DOHH2 (cell line): ENCODE data around the gene BCORL1.

ENCODE experiments used
- H3F3A ChIP-seq: fragments of 200-600 bp; sonication (generic), shearing (Covaris generic); 2 replicates; pipeline ENCODE4 v1.6.0; 2016; ENCODE audit warnings: antibody characterized with exemption, mild to moderate bottlenecking; ENCODE audit not compliant: control insufficient read depth, insufficient read depth
- H3K27ac ChIP-seq: fragments of 200-600 bp; sonication (generic); 2 replicates; pipeline ENCODE4 v1.5.1; 2014; ENCODE audit warnings: low read depth, mild to moderate bottlenecking, low read length, moderate library complexity
- H3K27me3 ChIP-seq: fragments of 200-600 bp; sonication (generic); 2 replicates; pipeline ENCODE4 v1.6.1; 2014; ENCODE audit warnings: mild to moderate bottlenecking, low read length, mixed read lengths; ENCODE audit not compliant: control insufficient read depth
- H3K36me3 ChIP-seq: fragments of 200-600 bp; sonication (generic); 2 replicates; pipeline ENCODE4 v1.6.1; 2014; ENCODE audit warnings: mild to moderate bottlenecking, low read length, moderate library complexity, mixed read lengths; ENCODE audit not compliant: control insufficient read depth
- H3K4me1 ChIP-seq: fragments of 200-600 bp; sonication (generic); 2 replicates; pipeline ENCODE4 v1.6.1; 2014; ENCODE audit warnings: mild to moderate bottlenecking, low read length, mixed read lengths; ENCODE audit not compliant: control insufficient read depth
- H3K4me2 ChIP-seq: fragments of 200-600 bp; sonication (generic); 2 replicates; pipeline ENCODE4 v1.6.0; 2014; ENCODE audit warnings: mild to moderate bottlenecking, low read length, moderate library complexity
- H3K4me3 ChIP-seq: fragments of 200-600 bp; sonication (generic); 2 replicates; pipeline ENCODE4 v1.5.1; 2014; ENCODE audit warnings: mild to moderate bottlenecking, low read length, mixed read lengths
- H3K79me2 ChIP-seq: fragments of 200-600 bp; sonication (generic); 2 replicates; pipeline ENCODE4 v1.6.1; 2014; ENCODE audit warnings: mild to moderate bottlenecking, low read length, mixed read lengths; ENCODE audit not compliant: control insufficient read depth
- H3K9me2 ChIP-seq: fragments of 200-600 bp; sonication (generic); replicated peaks from 2 replicates; pipeline ENCODE4 v1.6.1; 2014; ENCODE audit warnings: mild to moderate bottlenecking, low read length, mixed read lengths; ENCODE audit not compliant: control insufficient read depth
- H3K9me3 ChIP-seq: fragments of 200-600 bp; sonication (generic); 2 replicates; pipeline ENCODE4 v1.6.1; 2014; ENCODE audit warnings: antibody characterized with exemption, low read length, mixed read lengths; ENCODE audit not compliant: control insufficient read depth, insufficient read depth
- H4K20me1 ChIP-seq: fragments of 200-600 bp; sonication (generic); 2 replicates; pipeline ENCODE4 v1.6.0; 2014; ENCODE audit warnings: low read depth, mild to moderate bottlenecking, antibody characterized with exemption, low read length, moderate library complexity; ENCODE audit not compliant: control insufficient read depth, insufficient read depth
- CTCF ChIP-seq: fragments of 200-600 bp; sonication (generic); IDR thresholded peaks from one replicate; pipeline ENCODE4 v1.5.1; 2014; ENCODE audit warnings: antibody characterized with exemption, mild to moderate bottlenecking, low read depth, low read length; ENCODE audit not compliant: poor library complexity, severe bottlenecking
- EZH2phosphoT487 ChIP-seq: fragments of 200-600 bp; sonication (generic); IDR thresholded peaks from 2 replicates; pipeline ENCODE4 v1.6.1; 2017; ENCODE audit warnings: borderline replicate concordance, mild to moderate bottlenecking, antibody characterized with exemption, low read length, moderate library complexity, mixed read lengths

The BCORL1 gene

GRCh38 chrX:129980001-129980401 lies 2.4 kb upstream of the BCORL1 start:
- no peaks in the 10 kb centered on the region for H3F3A ChIP-seq
- H3K27ac ChIP-seq = no peak overlapping the region
- H3K9me2 ChIP-seq = no peaks in the 10 kb centered on the region
- H3K4me3 ChIP-seq = peak overlapping the region; percentile 72
- TF ChIP-seq CTCF (no peak), EZH2phosphoT487 (no peak)
- peak overlapping the region; percentile 82 for H3K4me2 ChIP-seq
- H3K79me2 ChIP-seq = no peaks in the 10 kb centered on the region
- peaks cover 20% of the 10 kb centered on the region for H3K27me3 ChIP-seq
- peaks cover 22% of the 10 kb centered on the region for H3K4me1 ChIP-seq
- H4K20me1 ChIP-seq = no peaks in the 10 kb centered on the region
- no peaks in the 10 kb centered on the region for H3K36me3 ChIP-seq
- no peaks in the 10 kb centered on the region for H3K9me3 ChIP-seq

GRCh38 chrX:129980540-129981199 lies 1.8 kb upstream of the BCORL1 start:
- Histone ChIP-seq H3K9me3 (no peaks in the 10 kb centered on the region), H3K4me1 (peaks cover 22% of the 10 kb centered on the region), H3K36me3 (no peaks in the 10 kb centered on the region), H3K4me3 (peak overlapping the region; percentile 72), H3K27me3 (peaks cover 20% of the 10 kb centered on the region), H3K4me2 (peak overlapping the region; percentile 82), H4K20me1 (no peaks in the 10 kb centered on the region), H3F3A (no peaks in the 10 kb centered on the region), H3K27ac (no peak overlapping the region), H3K9me2 (no peaks in the 10 kb centered on the region), H3K79me2 (no peaks in the 10 kb centered on the region)
- TF ChIP-seq CTCF (no peak), EZH2phosphoT487 (no peak)

GRCh38 chrX:129981200-129981553 lies 1.3 kb upstream of the BCORL1 start:
- no peak overlapping the region for H3K27ac ChIP-seq
- peaks cover 22% of the 10 kb centered on the region for H3K4me1 ChIP-seq
- no peaks in the 10 kb centered on the region for H3K36me3 ChIP-seq
- H3K9me3 ChIP-seq = no peaks in the 10 kb centered on the region
- peak overlapping the region; percentile 72 for H3K4me3 ChIP-seq
- peaks cover 20% of the 10 kb centered on the region for H3K27me3 ChIP-seq
- H3F3A ChIP-seq = no peaks in the 10 kb centered on the region
- H3K79me2 ChIP-seq = no peaks in the 10 kb centered on the region
- H3K4me2 ChIP-seq = peak overlapping the region; percentile 82
- no peak for TF ChIP-seq EZH2phosphoT487
- TF ChIP-seq CTCF = no peak
- no peaks in the 10 kb centered on the region for H3K9me2 ChIP-seq
- H4K20me1 ChIP-seq = no peaks in the 10 kb centered on the region
